T-helper 17 cell (primary cell): ENCODE measurements around the gene IKZF1. TPM values are rescaled to one million over a fixed set of nuclear protein-coding genes. Genes with fewer than 3 reads are reported as not detected.
A peak's percentile ranks its signal among the peaks of the same experiment; 100 is the strongest.

Experiments
- ATAC-seq: fragments of 150-1000 bp; cut with Tn5 transposase; 2 replicates; pipeline ENCODE4 v1.10.0; 2021; ENCODE audit warnings: mild to moderate bottlenecking, moderate library complexity
- DNase-seq, 3 donors: peaks; one replicate each; pipeline versions ENCODE4 v3.0.0 to v3.0.0-alpha.2; 2020 to 2021
- H3K9me3 ChIP-seq: one replicate; pipeline ENCODE4 v1.7.0; 2013; ENCODE audit warnings: low read length, mild to moderate bottlenecking; ENCODE audit not compliant: control insufficient read depth, poor library complexity, severe bottlenecking
- H3K27ac Mint-ChIP-seq: one replicate; pipeline ENCODE4 v1.8.0; 2022; ENCODE audit warnings: mild to moderate bottlenecking, moderate library complexity, mixed read lengths
- H3K27me3 Mint-ChIP-seq: one replicate; pipeline ENCODE4 v1.8.0; 2022; ENCODE audit warnings: mixed read lengths
- H3K36me3 Mint-ChIP-seq: one replicate; pipeline ENCODE4 v1.8.0; 2022; ENCODE audit warnings: low read depth, mixed read lengths
- H3K4me1 Mint-ChIP-seq: one replicate; pipeline ENCODE4 v1.8.0; 2022; ENCODE audit warnings: mild to moderate bottlenecking, mixed read lengths
- H3K4me3 Mint-ChIP-seq: one replicate; pipeline ENCODE4 v1.8.0; 2022; ENCODE audit warnings: mild to moderate bottlenecking, moderate library complexity, mixed read lengths
- total RNA-seq, 4 donors: library from RNA in 2 of 4; stranded (reverse) in 2 of 4; gene quantifications; one replicate each; pipeline ENCODE4 v1.2.3 and lab custom pipeline; 2022 to 2026

Gene IKZF1
- total RNA-seq (100 to 1,000 TPM; 301 to 323 TPM), total RNA-seq (lab: John Stamatoyannopoulos, UW) (485 to 731 reads per million in 2 donors)

- Mint-ChIP-seq H3K4me1 (peaks cover 46% of the 10 kb centered on the region), H3K4me3 (peak within 1 kb of the TSS; percentile 99), H3K27ac (peak within 1 kb of the TSS; percentile 95), H3K36me3 (peaks cover 13% of the 10 kb centered on the region), H3K27me3 (no peaks in the 10 kb centered on the region)
- peak; percentile 39 for ATAC-seq
- no peaks in the 10 kb centered on the region for H3K9me3 ChIP-seq
- DNase-seq = peak in 2 of 3 donors; percentile 40 to 48
These were observed at the start of gene IKZF1 for GRCh38 chr7:50304129-50304910. IKZF1 (plus strand) TSS chr7:50304716; CDS start chr7:50319062, 14,346 bp downstream.

- Mint-ChIP-seq H3K4me1 (peaks cover 68% of the 10 kb centered on the region), H3K4me3 (peak overlapping the region; percentile 75), H3K36me3 (no peaks in the 10 kb centered on the region), H3K27ac (peak overlapping the region; percentile 99), H3K27me3 (no peaks in the 10 kb centered on the region)
- peak; percentile 70 for ATAC-seq
- no peak for DNase-seq
- H3K9me3 ChIP-seq = no peaks in the 10 kb centered on the region
These were observed 42.9 kb upstream of the IKZF1 start for GRCh38 chr7:50261593-50261992.

GRCh38 chr7:50262446-50262845 is 42.1 kb upstream of the IKZF1 start:
- H3K4me1 Mint-ChIP-seq = peaks cover 77% of the 10 kb centered on the region

GRCh38 chr7:50262916-50263690 is 41.4 kb upstream of the IKZF1 start:
- no peak for ATAC-seq
- H3K27ac Mint-ChIP-seq = peak overlapping the region; percentile 99
- H3K27me3 Mint-ChIP-seq = no peaks in the 10 kb centered on the region
- DNase-seq = no peak
- H3K9me3 ChIP-seq = no peaks in the 10 kb centered on the region
- peak overlapping the region; percentile 75 for H3K4me3 Mint-ChIP-seq
- H3K4me1 Mint-ChIP-seq = peaks cover 83% of the 10 kb centered on the region
- no peaks in the 10 kb centered on the region for H3K36me3 Mint-ChIP-seq

More at GRCh38 chr7:50262446-50262845, 42.1 kb upstream of the IKZF1 start:
- no peaks in the 10 kb centered on the region for H3K27me3 Mint-ChIP-seq
- DNase-seq (no peak), ATAC-seq (no peak)
- peak overlapping the region; percentile 99 for H3K27ac Mint-ChIP-seq
- H3K9me3 ChIP-seq = no peaks in the 10 kb centered on the region
- H3K4me3 Mint-ChIP-seq = peak overlapping the region; percentile 75
- no peaks in the 10 kb centered on the region for H3K36me3 Mint-ChIP-seq

GRCh38 chr7:50264908-50265307 is 39.6 kb upstream of the IKZF1 start:
- Mint-ChIP-seq H3K4me1 (peaks cover 92% of the 10 kb centered on the region), H3K4me3 (peak overlapping the region; percentile 74), H3K36me3 (no peaks in the 10 kb centered on the region), H3K27me3 (no peaks in the 10 kb centered on the region), H3K27ac (peak overlapping the region; percentile 99)
- ATAC-seq = peak; percentile 20
- no peaks in the 10 kb centered on the region for H3K9me3 ChIP-seq
- no peak for DNase-seq

GRCh38 chr7:50265968-50266634 is 38.4 kb upstream of the IKZF1 start:
- peaks cover 88% of the 10 kb centered on the region for H3K4me1 Mint-ChIP-seq
- H3K27ac Mint-ChIP-seq = peak overlapping the region; percentile 99
- ATAC-seq = no peak
- DNase-seq = no peak
- peak overlapping the region; percentile 87 for H3K4me3 Mint-ChIP-seq
- H3K36me3 Mint-ChIP-seq = no peaks in the 10 kb centered on the region
- H3K9me3 ChIP-seq = no peaks in the 10 kb centered on the region
- no peaks in the 10 kb centered on the region for H3K27me3 Mint-ChIP-seq

- DNase-seq = peak; percentile 41 to 64 (median 42)
- H3K36me3 Mint-ChIP-seq = no peaks in the 10 kb centered on the region
- no peaks in the 10 kb centered on the region for H3K27me3 Mint-ChIP-seq
- peak; percentile 86 for ATAC-seq
- H3K4me1 Mint-ChIP-seq = peaks cover 81% of the 10 kb centered on the region
- H3K9me3 ChIP-seq = no peaks in the 10 kb centered on the region
- peak overlapping the region; percentile 87 for H3K4me3 Mint-ChIP-seq
- H3K27ac Mint-ChIP-seq = peak overlapping the region; percentile 99
These were observed 37.7 kb upstream of the IKZF1 start for GRCh38 chr7:50266635-50267386.

- no peak for ATAC-seq
- H3K27ac Mint-ChIP-seq = peak overlapping the region; percentile 99
- H3K4me1 Mint-ChIP-seq = peaks cover 73% of the 10 kb centered on the region
- no peaks in the 10 kb centered on the region for H3K36me3 Mint-ChIP-seq
- peak overlapping the region; percentile 87 for H3K4me3 Mint-ChIP-seq
- no peaks in the 10 kb centered on the region for H3K27me3 Mint-ChIP-seq
- DNase-seq = no peak
- no peaks in the 10 kb centered on the region for H3K9me3 ChIP-seq
These were observed 36.9 kb upstream of the IKZF1 start for GRCh38 chr7:50267525-50268041.

- Mint-ChIP-seq H3K4me3 (peak overlapping the region; percentile 87), H3K4me1 (peaks cover 73% of the 10 kb centered on the region), H3K27ac (peak overlapping the region; percentile 99), H3K36me3 (no peaks in the 10 kb centered on the region), H3K27me3 (no peaks in the 10 kb centered on the region)
- no peaks in the 10 kb centered on the region for H3K9me3 ChIP-seq
- DNase-seq (no peak), ATAC-seq (no peak)
These were observed 36.3 kb upstream of the IKZF1 start for GRCh38 chr7:50268223-50268622.

GRCh38 chr7:50268990-50269389 is 35.5 kb upstream of the IKZF1 start:
- DNase-seq (no peak), ATAC-seq (no peak)
- no peaks in the 10 kb centered on the region for H3K9me3 ChIP-seq
- Mint-ChIP-seq H3K27me3 (no peaks in the 10 kb centered on the region), H3K4me1 (peaks cover 71% of the 10 kb centered on the region), H3K27ac (peak overlapping the region; percentile 99), H3K36me3 (no peaks in the 10 kb centered on the region), H3K4me3 (no peak overlapping the region)

GRCh38 chr7:50270531-50271018 is 33.9 kb upstream of the IKZF1 start:
- Mint-ChIP-seq H3K4me3 (no peak overlapping the region), H3K27ac (peak overlapping the region; percentile 99), H3K27me3 (no peaks in the 10 kb centered on the region), H3K36me3 (no peaks in the 10 kb centered on the region), H3K4me1 (peaks cover 60% of the 10 kb centered on the region)
- DNase-seq (no peak), ATAC-seq (no peak)
- H3K9me3 ChIP-seq = no peaks in the 10 kb centered on the region

- no peak overlapping the region for H3K27ac Mint-ChIP-seq
- ATAC-seq (no peak), DNase-seq (no peak)
- no peaks in the 10 kb centered on the region for H3K9me3 ChIP-seq
- H3K4me1 Mint-ChIP-seq = peaks cover 46% of the 10 kb centered on the region
- no peaks in the 10 kb centered on the region for H3K36me3 Mint-ChIP-seq
- H3K27me3 Mint-ChIP-seq = no peaks in the 10 kb centered on the region
- H3K4me3 Mint-ChIP-seq = no peak overlapping the region
These were observed 31.7 kb upstream of the IKZF1 start for GRCh38 chr7:50272808-50273207.
